HL-60/S4 treated with phorbol 12-myristate 13-acetate at 8.2 ng/mL for 4 days and 3 days (cell line): ENCODE data around the gene LTA.

Experiments used
- in situ Hi-C: fragments of 300-500 bp; cut with MboI; formaldehyde crosslinking; loops from 2 replicates; pipeline ENCODE4 v1.15.0; 2022; ENCODE audit warnings: low sequenced_read_pairs

Gene LTA

GRCh38 chr6:31572041-31572911 lies at the start of gene LTA:
Gene LTA, plus strand, starts transcription at chr6:31572289. Its CDS starts 454 bp downstream, at chr6:31572743.
- in situ Hi-C loops = no loop called here

GRCh38 chr6:31525553-31525931 lies 46.5 kb upstream of the LTA start:
- in situ Hi-C loops = no loop called here

- in situ Hi-C loops = no loop called here
These were observed 46.0 kb upstream of the LTA start for GRCh38 chr6:31525932-31526591.

- in situ Hi-C loops = no loop called here
These were observed 43.7 kb upstream of the LTA start for GRCh38 chr6:31528307-31528777.

- in situ Hi-C loops = no loop called here
These were observed 43.2 kb upstream of the LTA start, which contains the start of gene MCCD1 for GRCh38 chr6:31528821-31529328. Gene MCCD1, plus strand, starts transcription at chr6:31528962. Its CDS starts 53 bp downstream, at chr6:31529015.

GRCh38 chr6:31529329-31530150 lies 42.5 kb upstream of the LTA start:
- in situ Hi-C loops = no loop called here

GRCh38 chr6:31530659-31531058 lies 41.4 kb upstream of the LTA start:
- in situ Hi-C loops = no loop called here

- in situ Hi-C loops = no loop called here
These were observed 40.9 kb upstream of the LTA start for GRCh38 chr6:31531162-31531561.

- in situ Hi-C loops = no loop called here
These were observed 40.1 kb upstream of the LTA start for GRCh38 chr6:31531771-31532643.

GRCh38 chr6:31532644-31533454 lies 39.2 kb upstream of the LTA start:
- in situ Hi-C loops = no loop called here

- in situ Hi-C loops = no loop called here
These were observed 38.6 kb upstream of the LTA start for GRCh38 chr6:31533455-31533841.

GRCh38 chr6:31534011-31534410 lies 38.1 kb upstream of the LTA start:
- in situ Hi-C loops = no loop called here

- in situ Hi-C loops = no loop called here
These were observed 37.5 kb upstream of the LTA start for GRCh38 chr6:31534521-31535040.

- in situ Hi-C loops = no loop called here
These were observed 36.4 kb upstream of the LTA start for GRCh38 chr6:31535538-31536324.

- in situ Hi-C loops = no loop called here
These were observed 33.2 kb upstream of the LTA start for GRCh38 chr6:31538805-31539400.

- in situ Hi-C loops = no loop called here
These were observed 31.4 kb upstream of the LTA start for GRCh38 chr6:31540640-31541039.

GRCh38 chr6:31541059-31541657 lies 30.9 kb upstream of the LTA start:
- in situ Hi-C loops = no loop called here
